B cell (primary cell): Measurements from ENCODE around the gene EEF1E1. TPM values are rescaled to one million over a fixed set of nuclear protein-coding genes. Genes with fewer than 3 reads are reported as not detected.
"Not testable (repeated sequence)": the region's sequence is repeated elsewhere in the genome, so short reads cannot be mapped to it uniquely, and the experiment has no call there.

ENCODE experiments used
- ATAC-seq: fragments of 200-7000 bp; cut with Tn5 transposase; one replicate; pipeline ENCODE4 v1.10.0; 2021; ENCODE audit warnings: low read depth, mild to moderate bottlenecking, moderate number of reproducible peaks, moderate library complexity
- CTCF ChIA-PET: fragments of 350-600 bp; sonication (Branson Sonifier 250); formaldehyde crosslinking; loops from one replicate; lab custom pipeline; 2021; ENCODE audit warnings: antibody characterized with exemption, inconsistent platforms; lab: Charles Lee
- POLR2A ChIA-PET: fragments of 350-600 bp; sonication (Branson Sonifier 250); formaldehyde crosslinking; loops from one replicate; lab custom pipeline; 2021; ENCODE audit warnings: antibody characterized with exemption; lab: Charles Lee
- DNase-seq: peaks from one replicate; pipeline ENCODE4 v3.0.0; 2013
- H2AFZ ChIP-seq: 2 replicates; pipeline ENCODE4 v1.6.1; 2012; ENCODE audit warnings: mild to moderate bottlenecking, low read depth, low read length; ENCODE audit not compliant: insufficient read depth, poor library complexity, severe bottlenecking
- H3K27ac ChIP-seq, 2 donors: 1 replicate in 1 of 2; 2 replicates in 1 of 2; pipeline ENCODE4 v1.5.1; 2012 to 2013; ENCODE audit warnings: low read length in 2 of 2, mild to moderate bottlenecking in 2 of 2, moderate library complexity in 1 of 2
- H3K27me3 ChIP-seq, 4 experiments: fragments of 200-600 bp in 1 of 4; sonication (generic) in 1 of 4; replicated peaks in 1 of 4; 1 replicate in 2 of 4; 2 replicates in 2 of 4; pipeline versions ENCODE4 v1.6.1 to v1.7.0; 2013 to 2016; ENCODE audit warnings: low read length in 3 of 4, mild to moderate bottlenecking in 2 of 4, mixed read lengths in 1 of 4, moderate library complexity in 1 of 4; ENCODE audit not compliant: insufficient read depth in 4 of 4, control insufficient read depth in 3 of 4; ENCODE audit errors: control extremely low read depth in 1 of 4
- H3K36me3 ChIP-seq, 2 experiments: replicated peaks in 1 of 2; 1 replicate in 1 of 2; 2 replicates in 1 of 2; pipeline versions ENCODE4 v1.6.1 to v1.7.1; 2013; ENCODE audit warnings: low read length in 1 of 2; ENCODE audit not compliant: insufficient read depth in 2 of 2, control insufficient read depth in 1 of 2; ENCODE audit errors: control extremely low read depth in 1 of 2, extremely low read depth in 1 of 2
- H3K4me1 ChIP-seq, 2 donors: fragments of 200-600 bp in 1 of 2; sonication (generic) in 1 of 2; 1 replicate in 1 of 2; 2 replicates in 1 of 2; pipeline versions ENCODE4 v1.5.1 to v1.6.1; 2013 to 2017; ENCODE audit warnings: low read length in 2 of 2; ENCODE audit not compliant: control insufficient read depth in 2 of 2, insufficient read depth in 2 of 2
- H3K4me2 ChIP-seq: replicated peaks from 2 replicates; pipeline ENCODE3; 2012; ENCODE audit warnings: mild to moderate bottlenecking, low read depth, low read length; ENCODE audit not compliant: poor library complexity, severe bottlenecking
- H3K4me3 ChIP-seq, 5 experiments: fragments of 200-600 bp in 1 of 5; sonication (generic) in 1 of 5; 1 replicate in 3 of 5; 2 replicates in 2 of 5; pipeline versions ENCODE4 v1.5.1 to v1.7.0; 2011 to 2016; ENCODE audit warnings: low read length in 4 of 5, mild to moderate bottlenecking in 4 of 5, low read depth in 2 of 5, control low read depth in 1 of 5, moderate library complexity in 1 of 5; ENCODE audit not compliant: insufficient read depth in 1 of 5; ENCODE audit errors: control extremely low read depth in 1 of 5, extremely low read depth in 1 of 5
- H3K79me2 ChIP-seq: fragments of 200-600 bp; sonication (generic); one replicate; pipeline ENCODE4 v1.6.0; 2016; ENCODE audit warnings: low read length; ENCODE audit not compliant: control insufficient read depth, insufficient read depth
- H3K9ac ChIP-seq: fragments of 200-600 bp; sonication (generic); 2 replicates; pipeline ENCODE4 v1.6.1; 2017; ENCODE audit warnings: mild to moderate bottlenecking, low read length, moderate library complexity
- H3K9me3 ChIP-seq, 3 donors: one replicate each; pipeline versions ENCODE4 v1.6.1 to v1.7.1; 2013; ENCODE audit warnings: low read length in 2 of 3; ENCODE audit not compliant: control insufficient read depth in 2 of 3, insufficient read depth in 1 of 3; ENCODE audit errors: control extremely low read depth in 1 of 3
- H4K20me1 ChIP-seq: 2 replicates; pipeline ENCODE4 v1.6.0; 2012; ENCODE audit warnings: mild to moderate bottlenecking, low read length; ENCODE audit not compliant: insufficient read depth, control insufficient read depth, poor library complexity, severe bottlenecking
- H3K27ac Mint-ChIP-seq: one replicate; pipeline ENCODE4 v1.8.0; 2021; ENCODE audit warnings: mixed read lengths
- H3K27me3 Mint-ChIP-seq: one replicate; pipeline ENCODE4 v1.8.0; 2021; ENCODE audit warnings: mixed read lengths
- H3K4me1 Mint-ChIP-seq: one replicate; pipeline ENCODE4 v1.8.0; 2021; ENCODE audit warnings: mixed read lengths
- H3K4me3 Mint-ChIP-seq: one replicate; pipeline ENCODE4 v1.8.0; 2021; ENCODE audit warnings: mixed read lengths
- H3K9me3 Mint-ChIP-seq: one replicate; pipeline ENCODE4 v1.8.0; 2022; ENCODE audit warnings: mixed read lengths; ENCODE audit not compliant: insufficient read depth
- CTCF ChIP-seq: fragments of 200-600 bp; IDR thresholded peaks from one replicate; pipeline ENCODE4 v1.8.0; 2022; ENCODE audit warnings: antibody characterized with exemption, mild to moderate bottlenecking
- EZH2 ChIP-seq: IDR thresholded peaks from 2 replicates; pipeline ENCODE4 v1.6.1; 2012; ENCODE audit warnings: borderline replicate concordance, low read depth, mild to moderate bottlenecking, moderate library complexity, low read length; ENCODE audit not compliant: insufficient read depth, poor library complexity, severe bottlenecking
- WGBS: methylation state at CpG from one replicate; pipeline ENCODE4 v1.1.5; 2013; ENCODE audit warnings: missing lambda C conversion rate; ENCODE audit not compliant: insufficient coverage; 5-methylcytosine and 5-hydroxymethylcytosine counted together
- intact Hi-C: fragments of 100-400 bp; cut with micrococcal nuclease; formaldehyde crosslinking; loops from one replicate; pipeline ENCODE4 v1.10.0; 2022
- polyA plus RNA-seq: library from polyadenylated mRNA; depleted of rRNA; stranded (reverse); fragments of >200 nt; gene quantifications from 2 replicates; pipeline ENCODE4 v1.2.3, GENCODE V29; 2012
- total RNA-seq, 2 donors: library from RNA; stranded (reverse); fragments of 120-200 nt in 1 of 2; gene quantifications; 1 replicate in 1 of 2; 2 replicates in 1 of 2; pipeline versions ENCODE4 v1.2.3 to v1.2.4, GENCODE V29; 2013 to 2022

EEF1E1 gene
- total and polyA plus RNA-seq, 2 donors (not counting 1 experiment from before 2014, with no cell fraction given): 20.1 to 23.1 TPM

- Histone ChIP-seq H3K9me3 (peaks cover 0 to 11% (median 4%) of the 10 kb centered on the region in 3 donors), H3K4me1 (no peaks in the 10 kb centered on the region), H3K27me3 (no peaks in the 10 kb centered on the region), H3K4me2 (no peak overlapping the region), H4K20me1 (peaks cover 9% of the 10 kb centered on the region), H3K79me2 (peaks cover 9% of the 10 kb centered on the region), H3K9ac (no peak overlapping the region), H3K4me3 (no peak overlapping the region), H3K27ac (no peak overlapping the region), H3K36me3 (peaks cover 4 to 24% of the 10 kb centered on the region in 2 experiments), H2AFZ (no peak overlapping the region)
- Mint-ChIP-seq H3K4me1 (peaks cover 3% of the 10 kb centered on the region), H3K4me3 (no peak overlapping the region), H3K9me3 (peaks cover 9% of the 10 kb centered on the region), H3K27me3 (no peaks in the 10 kb centered on the region), H3K27ac (no peak overlapping the region)
- intact Hi-C loops: no loop called here
- ChIA-PET CTCF (interaction anchor here (0.6 kb wide), 1 partner anchor 28 kb away, joined by 3 read pairs; no protein-coding TSS in a partner anchor), POLR2A (interaction anchor here (0.7 kb wide), 1 partner anchor 768 kb away, joined by 5 read pairs; no protein-coding TSS in a partner anchor)
- TF ChIP-seq CTCF (no peak), EZH2 (no peak)
- no CpG with 5 or more reads among the region's 3 CpGs for WGBS
- ATAC-seq: no peak
- no peak for DNase-seq
Observed at GRCh38 chr6:8047541-8048292, 54.6 kb downstream of the EEF1E1 start.

- H3K4me1 ChIP-seq, H4K20me1 ChIP-seq, DNase-seq, H2AFZ ChIP-seq, H3K27me3 ChIP-seq, H3K27me3 Mint-ChIP-seq, H3K9ac ChIP-seq, H3K4me2 ChIP-seq, H3K27ac Mint-ChIP-seq, H3K4me3 Mint-ChIP-seq, H3K4me3 ChIP-seq, H3K27ac ChIP-seq, CTCF ChIA-PET, intact Hi-C loops, POLR2A ChIA-PET, H3K4me1 Mint-ChIP-seq, H3K9me3 Mint-ChIP-seq, H3K79me2 ChIP-seq, ATAC-seq: not testable (repeated sequence)
- peaks cover 0 to 11% (median 4%) of the 10 kb centered on the region in 3 donors for H3K9me3 ChIP-seq
- peaks cover 6 to 22% of the 10 kb centered on the region in 2 experiments for H3K36me3 ChIP-seq
- WGBS: no CpG with 5 or more reads among the region's 4 CpGs
Observed at GRCh38 chr6:8045769-8046168, 56.6 kb downstream of the EEF1E1 start.
